Activated CD4-positive, alpha-beta T cell treated with anti-CD3 and anti-CD28 coated beads, Interleukin-10, Interleukin-2, amounts not matched to agents 100 ng/mL and 50 ng/mL, durations not matched to agents 16 hours and 8 hours (primary cell): Measurements from ENCODE around the gene RALGAPA2.
A peak's percentile ranks its signal among the peaks of the same experiment; 100 is the strongest.

Experiments
- DNase-seq: peaks from one replicate; pipeline ENCODE4 v3.0.0-alpha.2; 2020

The RALGAPA2 gene

DNA sequence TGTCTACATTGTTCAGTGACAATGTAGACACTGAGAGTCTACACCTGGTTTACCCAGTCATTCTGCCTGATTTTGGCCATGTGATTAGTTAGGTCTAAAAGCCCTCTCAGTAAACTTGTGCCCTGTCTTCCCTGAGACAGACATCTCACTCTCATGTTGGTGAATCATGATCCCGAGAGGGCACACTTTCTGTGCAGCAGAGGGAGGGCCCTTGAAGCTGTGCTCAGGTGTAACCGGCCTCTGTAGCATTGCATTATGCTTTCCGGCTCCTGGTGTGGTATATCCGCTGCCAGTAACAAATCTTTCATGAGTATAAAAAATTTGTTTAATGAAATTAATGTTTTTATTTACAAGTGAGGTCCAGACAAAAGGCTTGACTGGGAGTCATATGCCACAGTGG is 85.0 kb downstream of the RALGAPA2 start:
- no peak for DNase-seq

DNA sequence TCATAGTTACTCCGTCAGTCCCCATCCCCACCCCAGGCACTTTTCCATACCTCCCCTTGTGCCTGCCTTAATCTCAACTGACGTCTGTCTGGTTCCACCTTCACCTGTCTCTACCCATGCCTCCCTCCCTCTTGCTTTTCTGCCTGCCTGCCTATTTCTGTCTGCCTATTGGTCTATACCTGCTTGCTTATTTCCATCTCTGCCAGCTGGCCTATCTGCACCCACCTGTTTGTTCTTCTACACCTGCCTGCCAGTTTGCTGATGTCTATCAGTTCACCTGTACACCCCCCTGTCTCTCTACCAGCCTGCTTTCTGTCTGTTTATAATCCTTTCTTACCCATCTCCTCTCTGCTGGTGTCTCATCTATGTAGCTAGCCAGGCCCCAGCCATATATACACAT is 87.5 kb downstream of the RALGAPA2 start:
- no peak for DNase-seq

DNA sequence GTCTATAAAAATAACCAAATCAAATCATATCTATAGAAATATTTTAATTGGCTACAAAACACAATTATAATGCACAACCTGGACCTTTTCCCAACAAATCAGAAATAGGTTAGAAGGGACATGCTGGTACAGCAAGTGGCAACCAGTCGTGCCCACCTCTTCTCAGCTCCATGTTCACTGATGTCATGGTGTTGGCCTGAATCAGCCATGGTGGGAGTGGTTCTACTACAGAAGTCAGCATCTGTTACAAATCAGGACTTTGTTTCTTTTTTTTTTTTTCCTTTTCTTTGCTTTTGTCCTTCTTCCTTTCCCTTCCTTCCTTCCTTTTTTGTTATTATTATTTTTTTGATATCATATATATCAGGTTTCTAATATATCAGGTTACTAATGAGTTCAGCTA is 91.2 kb downstream of the RALGAPA2 start:
- no peak for DNase-seq

DNA sequence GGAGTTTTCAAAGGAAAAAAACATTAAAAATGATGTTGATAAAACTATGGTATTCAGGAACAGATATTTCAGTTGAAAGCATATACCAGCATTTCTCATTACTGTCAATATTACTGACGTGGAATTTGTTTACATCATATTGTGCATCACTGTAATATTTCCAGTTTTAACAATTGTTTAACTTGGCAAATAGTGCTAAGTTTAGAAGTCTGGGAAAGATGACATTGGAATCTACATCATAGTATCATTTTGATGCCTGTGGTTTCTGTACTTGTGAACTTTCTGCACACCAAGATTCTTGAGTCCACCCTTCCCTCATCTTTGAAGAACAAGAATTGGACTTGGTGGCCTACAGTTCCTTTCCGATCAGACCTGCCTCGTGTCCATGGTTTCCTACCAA is 98.1 kb downstream of the RALGAPA2 start:
- DNase-seq = no peak

DNA sequence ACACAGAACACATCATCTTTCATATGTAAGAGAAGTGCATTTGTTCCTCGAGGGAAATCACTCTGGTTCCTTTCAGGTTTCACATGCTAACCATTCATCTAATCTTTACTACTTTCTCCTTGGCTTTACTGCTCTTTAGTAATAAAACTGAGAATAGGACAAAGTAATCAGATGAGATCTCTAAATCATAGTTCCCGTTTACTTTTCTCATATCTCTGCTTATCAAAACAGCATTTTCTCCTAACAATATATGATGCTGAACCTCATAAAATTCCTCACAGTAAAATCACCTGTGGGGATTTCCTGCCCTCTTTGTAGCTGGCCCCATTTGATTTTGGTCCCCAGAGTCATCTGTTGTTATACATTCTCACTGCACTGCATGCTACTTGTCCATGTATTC is 100.2 kb downstream of the RALGAPA2 start:
- no peak for DNase-seq

DNA sequence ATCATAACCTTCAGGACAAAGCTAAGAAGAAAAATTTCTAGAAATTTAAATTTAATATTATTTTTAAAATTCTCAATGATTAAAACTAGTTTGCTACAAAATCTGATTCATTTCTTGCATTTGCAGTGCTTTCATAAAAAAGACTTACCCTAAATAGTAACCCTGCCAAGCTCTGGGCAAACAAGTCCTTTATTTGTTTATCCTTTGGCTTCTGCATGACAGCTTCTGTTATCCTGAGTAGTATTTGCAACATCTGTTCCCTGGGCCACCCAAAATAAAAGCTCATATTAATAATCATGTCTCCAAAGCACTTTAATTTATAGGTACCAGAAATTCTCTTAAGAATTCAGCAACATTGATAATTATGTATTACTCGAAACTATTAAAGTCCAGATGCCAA is 101.3 kb downstream of the RALGAPA2 start:
- DNase-seq = no peak

DNA sequence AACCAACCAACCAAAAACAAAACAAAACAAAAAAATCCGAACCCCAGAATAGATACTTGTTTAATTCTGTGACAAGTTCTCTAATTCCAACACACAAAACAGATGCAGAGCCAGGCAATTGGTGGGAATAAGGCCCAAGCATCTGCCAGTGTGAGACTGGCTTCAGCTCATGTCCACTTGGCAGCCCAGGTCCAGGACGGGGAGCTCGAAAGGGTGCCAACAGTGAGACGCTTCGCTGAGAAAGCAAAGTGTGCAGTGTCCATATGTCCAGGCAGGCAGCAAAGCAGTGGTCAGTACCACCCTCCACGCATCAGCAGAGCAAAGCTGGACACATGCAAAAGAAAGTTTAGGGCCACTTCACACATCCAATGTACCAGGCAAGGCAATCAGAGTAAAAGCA is 102.9 kb downstream of the RALGAPA2 start:
- no peak for DNase-seq

DNA sequence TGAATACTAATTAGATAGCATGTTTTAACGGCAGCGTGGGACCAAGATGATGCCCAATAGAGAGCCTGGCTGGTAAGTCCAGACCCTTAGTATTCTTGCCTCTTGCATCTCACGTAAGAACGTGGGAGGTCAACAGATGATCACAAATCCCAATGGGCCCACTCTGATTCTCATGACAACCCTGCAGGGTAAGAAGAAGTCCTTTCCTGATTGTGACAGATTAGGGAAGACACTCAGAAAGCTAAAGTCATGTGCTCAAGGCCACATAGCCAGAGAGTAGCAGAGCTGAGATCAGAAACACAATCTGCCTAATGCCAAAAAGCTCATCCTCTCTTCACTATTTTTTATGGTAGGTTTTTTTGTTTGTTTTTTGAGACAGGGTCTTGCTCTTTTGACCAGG is 103.8 kb downstream of the RALGAPA2 start:
- no peak for DNase-seq

DNA sequence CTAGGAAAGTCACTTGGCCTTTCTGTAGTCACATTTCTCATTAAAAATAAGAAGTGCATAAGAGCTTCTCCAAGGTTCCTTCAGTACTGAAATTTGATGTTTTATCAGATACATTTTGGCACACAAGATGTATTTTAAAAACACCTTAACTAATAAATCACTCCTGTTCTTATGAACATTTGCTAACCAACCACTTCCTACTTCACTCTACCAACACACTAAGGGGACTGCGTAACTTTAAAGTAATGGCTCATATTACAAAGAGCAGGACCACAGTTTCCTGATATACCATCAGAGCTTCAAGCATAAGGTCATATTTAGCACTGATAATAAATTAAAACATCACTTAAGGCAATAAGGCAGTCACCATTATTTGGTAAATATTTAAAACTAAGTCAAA is 104.4 kb downstream of the RALGAPA2 start:
- no peak for DNase-seq

DNA sequence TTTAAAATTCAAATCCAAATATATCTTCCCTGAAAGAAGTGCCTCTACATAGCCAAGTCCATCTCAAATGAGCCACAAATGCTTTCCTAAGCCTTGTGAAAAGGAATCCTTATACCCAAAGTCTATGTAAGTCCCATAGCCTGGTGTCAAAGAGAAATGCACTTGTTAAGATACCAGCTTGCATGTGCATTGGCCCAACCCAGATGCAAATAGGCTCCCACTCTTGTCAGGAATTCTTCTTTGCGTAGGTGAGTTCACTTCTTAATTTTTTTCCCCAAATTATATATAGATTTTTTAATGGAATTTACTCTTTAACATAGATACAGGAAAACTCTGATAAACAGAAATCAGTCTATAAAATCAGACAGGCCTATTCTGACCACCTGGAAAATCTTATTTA is 105.6 kb downstream of the RALGAPA2 start:
- DNase-seq = no peak

DNA sequence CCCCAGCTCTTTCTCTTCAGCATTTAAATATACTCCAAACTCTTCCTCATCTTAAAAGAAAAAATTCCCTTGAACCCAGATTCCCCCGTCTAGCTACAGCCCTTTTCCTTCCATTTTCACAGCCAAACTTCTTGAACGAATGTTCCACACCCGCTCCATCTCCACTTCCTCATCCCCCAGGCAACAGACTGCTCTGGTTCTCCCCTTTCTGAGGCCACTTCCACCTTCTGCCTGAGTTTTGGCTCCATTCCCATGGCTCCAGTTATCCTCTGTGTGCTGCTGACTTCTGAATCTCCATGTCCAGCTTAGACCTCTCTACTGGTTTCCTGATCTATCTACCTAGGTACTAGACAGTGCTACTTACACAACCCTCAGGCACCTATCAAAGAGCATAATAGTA is 106.4 kb downstream of the RALGAPA2 start:
- DNase-seq = no peak

DNA sequence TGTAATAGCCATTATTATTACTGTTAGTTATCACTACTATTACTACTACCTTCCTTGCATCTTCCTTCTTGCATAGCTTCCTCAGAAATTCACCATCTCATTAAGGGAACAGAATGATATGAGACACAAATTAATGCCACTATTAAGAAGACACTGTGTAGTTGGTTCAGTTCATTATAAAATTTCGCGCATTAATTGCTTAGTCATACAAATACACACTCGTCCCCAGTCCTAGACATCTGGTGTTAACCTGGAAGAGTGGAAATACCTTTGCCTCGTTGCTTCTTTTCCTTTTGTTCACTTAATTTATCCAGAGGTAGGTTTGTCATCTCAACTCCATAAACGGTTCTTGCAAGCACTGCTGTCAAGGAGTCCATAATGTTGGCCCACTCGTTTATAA is 107.5 kb downstream of the RALGAPA2 start:
- DNase-seq = no peak

DNA sequence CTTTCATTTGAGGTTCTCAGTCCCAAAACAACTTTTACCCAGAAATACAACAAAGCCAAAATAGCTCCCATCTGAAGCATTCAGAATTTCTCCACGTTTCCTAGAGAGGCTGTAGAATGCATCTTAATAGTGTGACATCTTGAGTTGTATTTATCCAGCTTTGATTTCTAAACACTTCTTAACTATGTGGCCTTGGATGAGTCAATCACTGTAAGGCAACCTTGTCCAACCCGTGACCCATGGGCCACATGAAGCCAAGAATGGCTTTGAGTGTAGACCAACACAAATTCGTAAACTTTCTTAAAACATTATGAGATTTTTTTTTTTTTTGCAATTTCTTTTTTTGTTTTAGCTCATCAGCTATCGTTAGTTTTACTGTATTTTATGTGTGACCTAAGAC is 108.1 kb downstream of the RALGAPA2 start:
- no peak for DNase-seq

DNA sequence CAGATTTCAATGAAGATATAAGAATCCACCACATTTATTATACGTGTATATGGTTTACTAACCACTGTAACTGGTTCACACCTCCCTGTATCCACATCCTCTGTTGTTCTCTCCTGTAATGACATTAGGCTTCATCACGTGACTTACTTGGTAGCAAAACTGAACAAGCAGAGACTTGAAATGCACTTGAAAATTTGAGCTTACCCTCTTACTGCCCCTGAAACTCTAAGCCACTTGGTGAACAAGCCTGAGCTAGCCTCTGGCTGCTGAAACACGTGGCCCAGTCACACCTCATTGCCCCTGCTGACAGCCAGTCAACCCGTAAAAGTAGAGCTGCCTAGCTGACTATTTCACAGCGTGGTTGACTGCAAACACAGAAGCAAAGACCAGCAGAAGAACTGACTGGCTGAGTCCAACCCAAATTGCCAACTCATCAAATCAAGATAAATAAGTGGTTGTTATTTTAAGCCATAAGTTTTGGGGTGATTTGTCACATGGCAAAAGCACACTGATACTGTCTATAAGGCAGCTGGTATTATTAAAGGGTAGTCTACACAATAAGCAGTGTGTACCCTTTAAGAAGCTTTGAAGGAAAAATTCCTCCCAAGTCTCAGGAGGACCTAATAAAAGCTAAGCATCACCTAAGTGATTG is 109.0 kb downstream of the RALGAPA2 start:
- DNase-seq = peak; percentile 32

DNA sequence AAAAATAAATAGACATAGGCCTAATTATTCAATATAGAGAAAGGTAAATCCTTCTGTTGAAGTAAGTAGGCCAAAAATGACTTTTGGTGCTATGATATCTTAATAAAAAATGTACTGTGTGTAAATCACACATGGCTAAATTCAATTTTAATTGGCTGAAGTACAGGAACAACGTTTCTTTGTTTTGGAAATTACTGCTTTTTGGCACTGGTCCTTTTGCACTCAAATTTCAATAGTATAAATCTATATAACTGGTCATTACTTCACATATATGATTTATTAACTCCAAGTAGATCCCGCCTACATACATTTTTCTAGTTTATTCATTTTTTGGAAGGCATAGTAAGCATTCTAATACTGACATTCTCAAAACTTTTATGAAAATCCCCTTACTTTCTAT is 114.5 kb downstream of the RALGAPA2 start:
- no peak for DNase-seq

DNA sequence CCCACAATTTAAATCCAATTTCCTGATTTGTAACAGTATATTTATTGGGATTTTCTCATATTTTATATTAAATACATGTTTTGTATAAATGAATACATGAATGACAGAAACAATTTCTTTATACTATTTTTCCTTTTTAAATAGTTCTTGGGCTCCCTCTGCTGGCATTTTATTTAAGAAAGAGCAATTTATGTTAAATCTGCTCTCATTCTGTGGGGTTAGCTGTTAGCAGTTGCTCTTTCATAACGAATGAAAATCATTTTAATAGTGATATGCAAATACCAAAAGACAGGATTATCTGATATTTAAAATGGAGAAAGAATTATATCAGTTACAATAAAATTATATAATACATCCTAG is 118.3 kb downstream of the RALGAPA2 start:
- peak; percentile 9 for DNase-seq

DNA sequence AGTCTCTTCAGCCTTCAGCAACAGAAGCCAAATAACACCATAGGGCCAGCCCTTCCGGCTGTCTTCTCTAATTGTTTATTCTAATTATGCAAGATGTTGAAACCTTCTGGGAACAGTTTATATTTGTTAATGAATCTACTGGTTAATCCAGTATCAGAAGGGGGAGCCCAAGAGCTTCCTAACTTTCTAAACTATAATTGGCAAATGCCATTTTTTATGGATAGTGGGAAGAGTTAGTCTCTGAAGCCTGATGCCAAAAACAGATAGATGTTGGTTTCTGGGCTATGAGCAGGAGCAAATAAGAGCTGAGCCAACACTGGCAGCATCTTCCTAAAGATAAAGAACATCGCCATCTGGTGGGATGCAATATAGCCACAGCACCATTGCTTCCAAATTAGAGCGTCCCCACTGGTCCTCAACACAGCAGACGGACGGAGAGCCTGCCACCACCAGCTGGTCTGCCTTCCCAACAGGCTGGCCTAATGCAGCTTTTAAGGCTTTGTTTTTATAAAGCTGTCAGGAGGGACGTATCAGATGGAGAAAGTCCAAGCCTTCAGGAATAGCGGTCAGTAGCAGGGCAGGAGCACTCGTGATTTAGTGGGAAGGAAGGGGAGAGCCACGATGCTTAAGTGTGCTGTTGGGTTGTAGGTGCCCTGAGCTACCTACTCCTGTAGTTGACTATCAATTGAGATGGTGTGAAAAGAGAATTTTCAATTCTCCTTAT is 118.8 kb downstream of the RALGAPA2 start:
- DNase-seq = peak; percentile 27

DNA sequence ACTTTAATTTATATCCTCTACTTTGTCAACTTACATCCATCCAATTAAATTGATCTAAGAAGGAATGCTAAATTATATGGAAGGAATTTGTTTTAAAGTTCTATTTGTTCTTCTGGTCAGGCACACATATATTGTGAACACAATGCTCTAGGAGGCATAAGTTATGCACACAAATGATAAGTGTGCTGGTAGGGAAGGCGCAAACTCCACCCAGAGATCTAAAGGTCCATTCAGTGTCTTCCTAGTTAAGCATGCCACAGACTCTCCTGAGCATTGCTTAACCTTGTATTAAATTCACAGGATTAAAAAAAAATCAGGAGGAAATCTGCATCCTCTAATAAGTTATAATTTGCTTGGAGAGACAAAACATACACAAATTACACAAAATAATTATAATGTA is 127.3 kb downstream of the RALGAPA2 start:
- no peak for DNase-seq

DNA sequence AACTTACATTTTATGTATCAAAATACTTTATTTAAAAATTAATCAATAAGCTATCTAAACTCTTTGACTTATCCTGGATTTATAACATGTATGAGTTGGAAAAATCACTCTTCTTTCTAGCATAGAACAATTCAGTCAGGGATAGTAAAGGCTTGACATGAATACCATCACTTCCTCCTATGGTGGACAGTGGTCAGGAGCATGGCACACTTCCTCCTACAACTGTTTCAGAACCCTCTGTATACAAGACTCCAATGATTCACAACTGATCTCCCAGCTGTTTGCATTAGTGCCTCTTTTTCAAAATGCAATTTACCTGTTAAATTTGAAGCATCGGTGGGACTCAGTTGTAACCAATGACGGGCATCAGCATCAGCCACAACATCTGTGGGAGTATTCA is 129.7 kb downstream of the RALGAPA2 start:
- no peak for DNase-seq

DNA sequence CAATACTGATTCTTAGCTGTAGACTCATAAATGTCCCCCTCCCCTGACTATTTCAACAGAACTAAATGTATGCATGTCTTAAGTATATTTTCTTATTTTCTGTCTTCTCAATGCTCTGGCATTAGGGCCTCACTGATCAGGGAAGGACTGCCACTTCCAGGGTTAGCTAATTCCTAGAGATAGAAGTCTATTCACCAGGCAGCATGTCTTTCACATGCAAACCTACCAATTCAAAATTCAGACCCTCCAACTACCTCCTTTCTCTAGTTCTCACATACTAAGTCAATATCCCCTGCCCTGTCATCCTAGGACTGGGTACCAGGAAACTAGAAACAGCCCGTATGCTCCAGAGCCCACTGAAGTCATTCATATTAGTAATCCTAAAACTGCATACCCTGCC is 132.3 kb downstream of the RALGAPA2 start:
- DNase-seq = peak; percentile 4

DNA sequence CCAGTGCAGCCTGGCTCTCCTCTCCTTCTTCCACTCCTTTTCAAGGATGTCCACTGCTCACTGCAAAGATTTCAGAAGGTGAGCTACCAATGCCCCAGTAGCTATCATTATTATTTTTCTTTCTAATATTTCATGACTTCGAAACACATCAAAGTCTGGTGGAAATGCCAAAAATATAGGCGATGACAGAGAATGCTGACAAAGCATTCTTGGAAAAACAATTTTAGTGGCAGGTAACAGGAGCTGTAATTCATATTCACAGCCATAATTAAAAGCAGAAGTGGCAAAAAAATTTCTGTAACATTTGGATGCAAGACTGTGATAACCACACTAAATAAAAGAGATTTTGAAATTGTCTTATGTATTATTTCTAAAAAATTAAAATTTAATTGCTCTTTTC is 133.6 kb downstream of the RALGAPA2 start:
- no peak for DNase-seq

DNA sequence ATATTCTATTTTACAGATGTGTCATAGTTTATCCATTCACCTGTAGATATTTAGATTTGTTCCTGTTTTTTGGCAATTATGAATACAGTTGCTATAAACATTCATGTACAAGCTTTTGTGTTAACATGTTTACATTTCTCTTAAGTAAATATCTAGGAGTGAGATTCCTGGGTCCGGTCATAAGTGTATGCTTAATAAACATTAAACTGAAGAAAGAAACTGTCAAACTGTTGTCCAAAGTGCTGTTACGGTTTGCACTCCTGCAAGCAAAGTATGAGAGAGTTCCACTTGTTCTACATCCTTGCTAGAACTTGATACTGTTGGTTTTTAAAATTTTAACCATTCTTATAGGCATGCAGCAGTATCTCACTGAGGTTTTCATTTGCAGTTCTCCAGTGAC is 138.6 kb downstream of the RALGAPA2 start:
- DNase-seq = no peak

DNA sequence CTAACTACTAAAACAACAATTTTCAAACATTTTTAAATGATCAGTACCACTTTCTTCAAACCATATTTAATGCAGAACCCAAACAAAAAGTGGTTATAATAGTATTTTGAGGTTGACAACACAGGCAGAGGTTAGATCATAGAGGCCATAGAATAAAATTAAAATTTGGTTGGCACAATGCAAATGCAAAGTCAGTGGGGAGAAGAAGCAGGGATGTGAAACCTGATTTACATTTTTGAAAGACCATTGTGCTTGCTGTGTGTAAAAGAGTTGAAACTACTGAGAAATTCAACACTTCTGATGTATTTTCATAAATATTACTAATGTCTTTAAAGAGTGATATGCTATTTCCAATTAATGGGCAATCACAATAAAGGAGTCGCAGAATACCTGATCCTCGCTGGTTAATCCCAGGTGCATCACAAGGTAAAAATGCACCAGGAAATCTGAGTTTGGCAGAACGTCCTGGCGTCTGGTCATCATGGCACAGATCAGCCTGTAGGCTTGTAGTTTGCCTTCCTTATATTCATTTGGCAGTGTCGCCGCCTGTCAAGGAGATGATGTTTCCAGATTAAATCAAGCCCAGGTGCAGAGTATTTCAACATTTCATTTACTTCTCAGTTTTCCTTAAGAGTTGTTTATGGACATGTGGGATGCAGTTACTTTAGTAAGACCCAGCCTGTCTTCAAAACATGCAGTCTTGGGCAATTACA is 141.2 kb downstream of the RALGAPA2 start:
- DNase-seq = no peak

DNA sequence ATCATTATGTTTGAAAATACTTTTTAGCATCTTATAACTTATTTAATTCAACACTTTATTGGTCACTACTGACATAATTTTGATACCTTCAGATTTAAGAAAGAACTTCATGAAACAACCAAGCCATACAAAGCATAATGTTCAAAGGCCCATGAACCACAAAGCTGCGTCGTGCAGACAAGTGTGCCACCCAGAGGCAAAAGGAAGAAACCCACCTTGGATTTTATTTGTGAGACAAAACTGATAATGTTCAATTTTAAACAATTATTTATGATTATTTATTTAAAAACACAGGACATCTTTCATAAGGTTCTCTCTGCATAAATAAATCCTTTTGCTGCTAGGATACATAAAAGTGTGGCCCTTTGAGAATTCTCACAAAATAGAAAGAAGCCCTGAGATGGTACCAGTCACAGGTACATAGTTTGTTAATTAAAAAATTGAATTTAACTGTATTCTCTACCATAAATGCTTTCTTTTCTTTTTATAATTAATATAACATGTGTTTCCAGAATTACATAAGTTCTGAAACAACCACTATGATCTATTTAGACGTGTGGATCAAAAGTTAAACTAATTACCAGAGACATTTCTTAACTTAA is 143.7 kb downstream of the RALGAPA2 start:
- peak; percentile 55 for DNase-seq
